ENCODE measurements around the gene MEPE. TPM values are rescaled to one million over a fixed set of nuclear protein-coding genes. Genes with fewer than 3 reads are reported as not detected.
"Not testable (repeated sequence)": the region's sequence is repeated elsewhere in the genome, so short reads cannot be mapped to it uniquely, and the experiment has no call there.

The MEPE gene
- total RNA-seq, 1 donor from 2014 or later: not detected

- Mint-ChIP-seq H3K27ac (no peak overlapping the region), H3K27me3 (ENCODE audit: insufficient read depth) (peaks cover 17% of the 10 kb centered on the region), H3K4me3 (no peak overlapping the region), H3K9me3 (no peaks in the 10 kb centered on the region), H3K4me1 (ENCODE audit: low read depth) (no peaks in the 10 kb centered on the region), H3K36me3 (ENCODE audit: low read depth) (no peaks in the 10 kb centered on the region)
- no peak for DNase-seq (ENCODE audit: low spot score)
- intact Hi-C loops (cut with micrococcal nuclease): no loop called here
Observed at GRCh38 chr4:87865960-87866598, 33.3 kb downstream of the MEPE start.

GRCh38 chr4:87868522-87868921 is 35.8 kb downstream of the MEPE start:
- no peak overlapping the region for H3K4me3 Mint-ChIP-seq
- no peaks in the 10 kb centered on the region for H3K36me3 Mint-ChIP-seq (ENCODE audit: low read depth)
- no peak overlapping the region for H3K27ac Mint-ChIP-seq
- no peaks in the 10 kb centered on the region for H3K9me3 Mint-ChIP-seq
- no peak for DNase-seq (ENCODE audit: low spot score)
- intact Hi-C loops (cut with micrococcal nuclease): no loop called here
- no peaks in the 10 kb centered on the region for H3K4me1 Mint-ChIP-seq (ENCODE audit: low read depth)
- peaks cover 21% of the 10 kb centered on the region for H3K27me3 Mint-ChIP-seq (ENCODE audit: insufficient read depth)

- H3K27ac Mint-ChIP-seq: no peak overlapping the region
- intact Hi-C loops (cut with micrococcal nuclease): no loop called here
- H3K4me3 Mint-ChIP-seq: no peak overlapping the region
- peaks cover 20% of the 10 kb centered on the region for H3K27me3 Mint-ChIP-seq (ENCODE audit: insufficient read depth)
- no peaks in the 10 kb centered on the region for H3K36me3 Mint-ChIP-seq (ENCODE audit: low read depth)
- no peak for DNase-seq (ENCODE audit: low spot score)
- no peaks in the 10 kb centered on the region for H3K9me3 Mint-ChIP-seq
- no peaks in the 10 kb centered on the region for H3K4me1 Mint-ChIP-seq (ENCODE audit: low read depth)
Observed at GRCh38 chr4:87872028-87872427, 39.3 kb downstream of the MEPE start.

- intact Hi-C loops (cut with micrococcal nuclease): no loop called here
- Mint-ChIP-seq H3K27me3 (ENCODE audit: insufficient read depth) (peaks cover 13% of the 10 kb centered on the region), H3K36me3 (ENCODE audit: low read depth) (no peaks in the 10 kb centered on the region), H3K4me1 (ENCODE audit: low read depth) (no peaks in the 10 kb centered on the region), H3K9me3 (no peaks in the 10 kb centered on the region), H3K4me3 (no peak overlapping the region), H3K27ac (no peak overlapping the region)
- DNase-seq (ENCODE audit: low spot score): no peak
Observed at GRCh38 chr4:87875191-87875590, 42.4 kb downstream of the MEPE start.

GRCh38 chr4:87880106-87880505 is 47.3 kb downstream of the MEPE start:
- no peaks in the 10 kb centered on the region for H3K36me3 Mint-ChIP-seq (ENCODE audit: low read depth)
- no peaks in the 10 kb centered on the region for H3K9me3 Mint-ChIP-seq
- H3K4me1 Mint-ChIP-seq (ENCODE audit: low read depth): no peaks in the 10 kb centered on the region
- no peak overlapping the region for H3K4me3 Mint-ChIP-seq
- H3K27ac Mint-ChIP-seq: no peak overlapping the region
- H3K27me3 Mint-ChIP-seq (ENCODE audit: insufficient read depth): peaks cover 6% of the 10 kb centered on the region
- DNase-seq (ENCODE audit: low spot score): no peak
- intact Hi-C loops (cut with micrococcal nuclease): no loop called here

GRCh38 chr4:87881115-87881514 is 48.3 kb downstream of the MEPE start:
- Mint-ChIP-seq H3K4me3 (no peak overlapping the region), H3K27me3 (ENCODE audit: insufficient read depth) (peaks cover 8% of the 10 kb centered on the region), H3K36me3 (ENCODE audit: low read depth) (no peaks in the 10 kb centered on the region), H3K9me3 (no peaks in the 10 kb centered on the region), H3K27ac (no peak overlapping the region), H3K4me1 (ENCODE audit: low read depth) (no peaks in the 10 kb centered on the region)
- intact Hi-C loops (cut with micrococcal nuclease): no loop called here
- DNase-seq (ENCODE audit: low spot score): no peak

- no peak for DNase-seq (ENCODE audit: low spot score)
- H3K9me3 Mint-ChIP-seq: no peaks in the 10 kb centered on the region
Observed at GRCh38 chr4:87882321-87882720, 49.6 kb downstream of the MEPE start.

GRCh38 chr4:87882861-87883260 is 50.1 kb downstream of the MEPE start:
- no peak overlapping the region for H3K27ac Mint-ChIP-seq
- no peak for DNase-seq (ENCODE audit: low spot score)
- no peak overlapping the region for H3K4me3 Mint-ChIP-seq
- H3K9me3 Mint-ChIP-seq: no peaks in the 10 kb centered on the region
- peaks cover 7% of the 10 kb centered on the region for H3K27me3 Mint-ChIP-seq (ENCODE audit: insufficient read depth)
- no peaks in the 10 kb centered on the region for H3K4me1 Mint-ChIP-seq (ENCODE audit: low read depth)
- H3K36me3 Mint-ChIP-seq (ENCODE audit: low read depth): no peaks in the 10 kb centered on the region
- intact Hi-C loops (cut with micrococcal nuclease): no loop called here

More at GRCh38 chr4:87882321-87882720, 49.6 kb downstream of the MEPE start:
- H3K4me3 Mint-ChIP-seq: no peak overlapping the region
- intact Hi-C loops (cut with micrococcal nuclease): no loop called here
- H3K27me3 Mint-ChIP-seq (ENCODE audit: insufficient read depth): peaks cover 8% of the 10 kb centered on the region
- no peaks in the 10 kb centered on the region for H3K36me3 Mint-ChIP-seq (ENCODE audit: low read depth)
- no peaks in the 10 kb centered on the region for H3K4me1 Mint-ChIP-seq (ENCODE audit: low read depth)
- no peak overlapping the region for H3K27ac Mint-ChIP-seq

- Mint-ChIP-seq H3K4me1 (ENCODE audit: low read depth) (no peaks in the 10 kb centered on the region), H3K27ac (no peak overlapping the region), H3K9me3 (no peaks in the 10 kb centered on the region), H3K4me3 (no peak overlapping the region), H3K36me3 (ENCODE audit: low read depth) (no peaks in the 10 kb centered on the region), H3K27me3 (ENCODE audit: insufficient read depth) (peaks cover 5% of the 10 kb centered on the region)
- DNase-seq (ENCODE audit: low spot score): no peak
- intact Hi-C loops (cut with micrococcal nuclease): no loop called here
Observed at GRCh38 chr4:87884976-87885549, 52.3 kb downstream of the MEPE start.

- Mint-ChIP-seq H3K36me3 (ENCODE audit: low read depth) (no peaks in the 10 kb centered on the region), H3K27ac (no peak overlapping the region), H3K27me3 (ENCODE audit: insufficient read depth) (peaks cover 5% of the 10 kb centered on the region), H3K4me1 (ENCODE audit: low read depth) (no peaks in the 10 kb centered on the region), H3K9me3 (no peaks in the 10 kb centered on the region), H3K4me3 (no peak overlapping the region)
- DNase-seq (ENCODE audit: low spot score): no peak
- intact Hi-C loops (cut with micrococcal nuclease): no loop called here
Observed at GRCh38 chr4:87886083-87886482, 53.3 kb downstream of the MEPE start.

GRCh38 chr4:87890753-87891152 is 58.0 kb downstream of the MEPE start:
- H3K4me3 Mint-ChIP-seq; intact Hi-C loops (cut with micrococcal nuclease); DNase-seq (ENCODE audit: low spot score); H3K4me1 Mint-ChIP-seq (ENCODE audit: low read depth); H3K27me3 Mint-ChIP-seq (ENCODE audit: insufficient read depth); H3K36me3 Mint-ChIP-seq (ENCODE audit: low read depth); H3K9me3 Mint-ChIP-seq; H3K27ac Mint-ChIP-seq: not testable (repeated sequence)

GRCh38 chr4:87895964-87896621 is 63.3 kb downstream of the MEPE start:
- Mint-ChIP-seq H3K36me3 (ENCODE audit: low read depth) (no peaks in the 10 kb centered on the region), H3K9me3 (peaks cover 8% of the 10 kb centered on the region), H3K27me3 (ENCODE audit: insufficient read depth) (peaks cover 14% of the 10 kb centered on the region), H3K4me3 (no peak overlapping the region), H3K4me1 (ENCODE audit: low read depth) (peaks cover 19% of the 10 kb centered on the region), H3K27ac (no peak overlapping the region)
- DNase-seq (ENCODE audit: low spot score): no peak
- intact Hi-C loops (cut with micrococcal nuclease): no loop called here
